GM21526 (cell line): Measurements from ENCODE around the gene LDAF1.
"Not testable (repeated sequence)": the region's sequence is repeated elsewhere in the genome, so short reads cannot be mapped to it uniquely, and the experiment has no call there.

Experiments used
- ATAC-seq: cut with Tn5 transposase; IDR thresholded peaks from one replicate; pipeline ENCODE4 v1.9.1; 2021; ENCODE audit warnings: moderate library complexity; ENCODE audit not compliant: unreplicated experiment, low FRiP score

Gene LDAF1

DNA sequence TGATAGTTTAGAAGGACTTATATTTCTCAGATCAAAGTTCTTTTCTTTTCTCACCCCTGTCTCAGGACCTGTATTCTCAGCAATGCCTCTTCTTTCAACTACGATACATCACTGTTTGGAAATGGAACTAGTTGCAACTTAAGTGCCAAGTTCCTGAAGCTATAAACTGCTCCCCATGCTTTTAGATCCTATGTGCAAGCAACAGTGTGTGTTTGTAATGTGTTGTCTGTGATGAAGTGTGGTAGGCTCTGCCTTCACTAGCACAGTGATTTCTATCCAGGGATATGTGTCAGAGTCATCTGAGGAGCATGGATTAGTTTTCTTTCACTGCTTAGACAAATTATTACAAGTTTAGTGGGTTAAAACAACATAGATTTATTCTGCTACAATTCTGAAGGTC lies 34.5 kb downstream of the LDAF1 start:
- no peak for ATAC-seq

DNA sequence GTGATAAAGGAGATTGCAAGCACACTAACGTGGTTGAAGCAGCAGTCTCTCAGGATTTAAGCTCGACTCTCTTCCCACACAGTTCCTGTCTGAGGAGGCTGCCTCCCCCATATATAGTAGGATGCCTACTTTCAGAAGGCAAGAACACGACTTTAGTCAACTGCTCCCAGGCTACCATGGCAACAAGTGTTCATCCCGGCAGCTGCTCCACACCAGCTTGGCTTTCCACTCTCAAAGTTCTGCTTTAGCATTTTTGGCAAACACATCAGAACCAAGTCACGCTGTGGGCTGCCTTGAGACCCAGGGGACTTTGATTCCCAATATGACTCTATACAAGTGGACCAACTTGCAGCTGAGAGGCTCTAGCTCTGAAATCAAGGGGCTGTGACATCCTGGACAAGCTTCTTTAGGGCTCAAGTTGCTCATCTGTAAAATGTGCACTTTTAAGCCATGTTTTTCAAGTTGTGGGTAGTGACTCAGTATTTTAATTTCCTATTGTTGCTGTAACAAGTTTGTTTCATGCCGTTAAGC lies 36.4 kb downstream of the LDAF1 start:
- ATAC-seq = no peak

DNA sequence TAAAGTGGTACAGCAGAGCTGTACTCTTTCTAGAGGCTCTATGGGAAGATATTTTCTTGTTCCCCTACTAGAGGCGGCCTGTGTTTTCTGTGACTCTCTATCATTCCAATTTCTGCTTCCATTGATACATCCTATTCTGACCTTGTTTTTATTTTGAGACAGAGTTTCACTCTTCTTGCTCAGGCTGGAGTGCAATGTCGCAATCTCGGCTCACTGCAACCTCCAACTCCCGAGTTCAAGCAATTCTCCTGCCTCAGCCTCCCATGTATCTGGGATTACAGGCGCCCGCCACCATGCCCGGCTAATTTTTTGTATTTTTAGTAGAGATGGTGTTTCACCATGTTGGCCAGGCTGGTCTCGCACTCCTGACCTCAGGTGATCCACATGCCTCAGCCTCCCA lies 36.9 kb downstream of the LDAF1 start:
- ATAC-seq = not testable (repeated sequence)

DNA sequence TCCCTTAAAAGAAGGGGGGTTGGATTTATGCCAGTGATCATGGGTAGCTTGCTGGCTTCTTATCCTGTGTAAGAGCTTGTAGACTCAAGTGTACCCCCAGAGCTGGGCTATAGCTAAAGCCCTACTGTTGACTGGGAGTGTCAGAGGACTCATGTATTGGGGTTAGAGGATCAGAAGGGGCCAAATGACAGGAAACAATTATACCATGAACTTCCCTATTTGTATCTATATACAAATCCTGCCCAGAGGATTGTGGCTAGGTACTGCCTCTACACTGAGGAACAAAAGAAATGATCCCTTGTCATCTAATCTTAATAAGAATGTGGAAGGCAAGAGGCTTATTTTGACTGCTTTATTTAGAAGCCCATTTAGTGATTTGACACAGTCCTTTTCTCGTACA lies 38.6 kb downstream of the LDAF1 start:
- no peak for ATAC-seq

DNA sequence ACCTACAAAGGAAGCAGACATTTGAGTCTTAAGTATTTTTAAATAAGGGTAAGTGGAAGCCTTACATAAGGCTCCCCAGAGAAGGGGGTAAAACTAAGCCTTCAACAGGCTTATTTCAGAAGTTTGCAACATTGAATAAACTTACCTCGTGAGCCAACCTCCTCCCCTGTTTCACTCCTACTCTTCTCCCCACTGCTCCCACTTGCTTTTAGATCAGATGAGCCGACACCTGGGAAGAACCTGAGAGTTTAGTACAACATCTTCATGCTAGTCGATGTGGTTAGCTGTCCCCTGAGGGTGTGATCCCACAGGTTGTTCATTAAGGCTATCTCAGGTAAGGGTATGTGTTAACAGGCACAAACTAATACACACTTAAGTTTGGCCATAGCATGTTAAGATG lies 39.1 kb downstream of the LDAF1 start:
- no peak for ATAC-seq

DNA sequence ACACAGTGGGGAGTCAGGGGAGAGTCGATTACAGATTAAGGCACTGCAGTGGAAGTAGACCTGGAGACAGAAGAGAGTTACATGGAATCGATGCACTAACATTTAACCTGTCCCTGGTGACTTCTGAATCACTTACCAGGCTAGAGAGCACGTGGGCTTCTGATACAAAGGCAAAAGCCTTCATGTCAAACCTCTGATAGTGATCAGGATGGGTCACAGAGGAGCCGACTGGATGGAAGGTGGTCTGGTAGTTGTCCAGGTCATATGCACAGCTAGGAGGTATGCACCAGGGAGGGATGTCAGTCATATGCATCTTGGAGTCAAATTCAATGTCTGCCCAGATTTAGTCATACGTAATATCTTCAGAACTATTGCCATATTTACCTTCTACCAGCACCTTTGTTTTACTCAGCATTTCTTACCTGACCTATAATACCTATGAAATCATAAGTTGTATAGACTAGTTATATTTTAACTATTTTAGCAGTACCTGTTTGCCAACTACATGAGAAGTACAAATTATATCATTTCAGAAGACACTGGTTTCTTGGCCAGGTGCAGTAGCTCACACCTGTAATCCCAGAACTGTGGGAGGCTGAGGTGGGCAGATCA lies 41.2 kb downstream of the LDAF1 start:
- ATAC-seq = no peak

DNA sequence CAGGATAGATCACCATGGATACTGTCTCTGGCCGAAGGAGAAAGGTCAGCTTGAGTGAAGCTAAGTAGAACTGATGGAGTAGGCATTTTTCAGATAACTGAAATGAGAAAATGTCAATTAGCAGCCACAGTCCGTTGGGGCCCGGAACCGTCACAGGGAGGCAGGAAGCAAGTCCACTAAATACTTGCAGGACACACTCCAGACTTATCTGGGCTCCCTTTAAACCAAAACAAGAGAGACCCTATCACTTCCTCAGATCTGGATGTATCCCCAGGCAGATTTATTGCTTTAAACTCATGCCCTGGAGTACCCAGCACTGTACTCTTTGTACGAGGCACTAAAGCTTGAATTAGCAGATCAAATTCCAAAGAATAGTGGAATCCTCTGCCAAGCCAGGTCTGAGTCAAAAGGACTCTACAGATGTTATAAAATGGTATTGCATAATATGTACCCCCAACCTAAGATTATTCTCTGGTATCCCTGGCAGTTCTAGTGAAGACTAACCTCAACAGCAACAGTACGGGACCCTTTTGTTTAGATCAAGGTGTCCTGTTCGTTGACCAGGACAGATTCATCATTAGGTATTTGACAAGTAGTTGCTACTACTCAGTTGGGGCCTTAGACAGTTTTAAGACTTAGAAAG lies 44.8 kb downstream of the LDAF1 start:
- ATAC-seq = no peak

DNA sequence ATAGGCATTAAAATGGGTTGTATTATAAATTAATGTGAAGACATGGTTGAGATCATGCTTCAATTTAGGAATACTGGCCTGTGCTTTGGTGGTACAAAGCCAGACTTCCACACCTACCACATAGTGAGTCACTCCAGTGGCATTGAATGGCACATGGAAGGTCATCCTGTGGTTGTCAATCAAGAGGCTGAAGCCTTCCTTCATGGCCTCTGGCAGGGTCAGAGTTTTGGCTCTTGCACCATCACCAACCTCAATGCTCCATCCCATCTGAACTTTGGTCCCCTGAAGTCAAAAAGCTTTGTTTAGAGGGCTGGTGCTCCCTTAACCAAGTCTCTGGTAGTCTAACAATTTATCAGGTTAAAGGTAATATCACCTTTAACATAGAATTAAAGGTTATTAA lies 46.8 kb downstream of the LDAF1 start:
- no peak for ATAC-seq

DNA sequence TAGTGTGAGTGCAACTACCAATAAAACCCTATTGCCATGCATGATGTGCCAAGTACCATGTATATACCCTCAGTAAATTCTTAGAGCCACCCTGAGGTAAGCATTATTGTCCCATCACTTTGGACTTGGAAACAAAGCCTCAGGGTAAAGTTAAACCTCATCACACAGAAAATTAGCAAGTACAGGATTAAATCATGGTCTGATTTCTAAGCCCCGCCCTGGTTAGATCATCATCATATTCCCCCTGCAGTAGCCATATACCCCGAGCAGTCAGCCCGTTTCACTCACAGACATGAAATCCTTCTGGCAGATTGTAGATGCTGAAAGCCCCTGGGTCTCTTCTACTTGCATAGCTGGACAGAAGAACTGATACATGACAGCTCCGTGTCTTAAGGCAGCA lies 48.1 kb downstream of the LDAF1 start:
- ATAC-seq = no peak

DNA sequence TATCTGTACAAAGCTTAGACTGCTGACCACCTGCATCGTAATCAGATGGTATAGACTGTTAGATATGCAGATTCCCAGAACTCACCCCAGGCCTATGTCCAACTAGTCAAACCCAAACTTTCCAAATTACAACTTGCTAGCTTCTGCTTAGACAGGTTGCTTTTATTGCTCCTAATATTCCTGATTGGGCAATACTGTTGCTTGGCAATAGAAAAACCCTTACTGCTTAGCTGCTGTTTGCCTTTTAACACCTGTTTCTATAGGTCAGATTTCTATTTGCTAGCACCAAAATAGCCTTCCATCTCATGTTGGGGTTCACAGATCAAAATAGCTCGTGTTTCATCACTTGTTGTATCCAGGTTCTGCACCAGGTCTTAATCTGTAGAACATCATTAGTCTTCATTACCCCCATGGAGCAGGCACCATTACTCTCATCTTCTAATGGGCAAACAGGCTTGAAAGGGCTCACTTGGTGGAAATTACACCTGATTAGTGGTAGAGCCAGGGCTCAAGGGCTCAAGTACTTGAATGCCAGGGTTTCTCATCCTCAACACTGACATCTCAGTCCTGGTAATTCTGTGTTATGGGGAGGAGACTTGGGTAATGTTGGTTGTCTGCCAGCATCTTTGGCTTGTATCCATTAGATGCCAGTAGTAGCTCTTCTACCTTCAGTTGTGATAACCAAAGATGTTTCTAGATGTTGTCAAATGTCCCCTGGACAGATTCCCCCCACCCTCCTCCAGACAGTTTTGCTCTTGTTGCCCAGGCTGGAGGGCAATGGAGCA lies 50.2 kb downstream of the LDAF1 start:
- no peak for ATAC-seq

DNA sequence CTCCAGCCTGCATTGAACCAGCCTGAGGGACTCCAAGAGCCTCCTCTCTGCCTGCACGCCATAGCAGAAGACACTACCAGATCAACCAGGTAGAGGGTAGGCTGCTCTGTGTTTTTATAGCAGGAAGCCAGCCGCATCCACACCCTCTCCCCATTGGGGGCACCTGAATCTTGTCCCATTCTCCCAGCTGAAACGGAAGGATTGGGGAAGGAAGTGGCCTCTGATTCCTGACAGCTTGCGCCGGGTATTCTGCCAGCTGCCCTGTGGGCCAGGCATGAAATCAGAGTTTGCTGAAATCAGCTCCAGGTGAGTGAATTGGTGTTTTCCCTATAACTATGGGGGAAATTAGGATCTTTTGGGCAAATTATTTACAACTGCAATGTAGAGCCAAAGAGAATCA lies 53.0 kb downstream of the LDAF1 start, which contains the start of gene ZP2:
Gene ZP2 (minus strand): TSS at position 89 of the 400 bp plus-strand sequence. CDS start 27 bp downstream, at position 62.
- no peak for ATAC-seq

DNA sequence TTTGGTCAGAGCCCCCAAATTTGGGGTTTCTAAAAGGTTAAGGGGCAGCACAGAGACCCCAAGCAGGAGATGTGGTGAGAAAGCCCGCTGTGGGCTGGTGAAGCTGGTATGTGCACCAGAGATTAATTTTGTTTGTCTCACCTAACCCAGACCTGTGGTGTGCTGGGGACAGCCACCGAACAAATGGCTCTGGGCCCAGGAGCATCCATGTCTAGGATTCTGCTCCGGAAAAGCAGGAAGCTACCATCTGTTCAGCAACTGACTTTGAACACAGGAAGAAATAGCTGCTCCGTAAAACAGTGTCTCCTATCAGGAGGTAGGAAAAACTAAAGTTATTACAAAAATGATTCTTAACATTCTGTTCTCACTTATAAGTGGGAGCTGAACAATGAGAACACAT lies 55.6 kb downstream of the LDAF1 start:
- ATAC-seq = no peak

DNA sequence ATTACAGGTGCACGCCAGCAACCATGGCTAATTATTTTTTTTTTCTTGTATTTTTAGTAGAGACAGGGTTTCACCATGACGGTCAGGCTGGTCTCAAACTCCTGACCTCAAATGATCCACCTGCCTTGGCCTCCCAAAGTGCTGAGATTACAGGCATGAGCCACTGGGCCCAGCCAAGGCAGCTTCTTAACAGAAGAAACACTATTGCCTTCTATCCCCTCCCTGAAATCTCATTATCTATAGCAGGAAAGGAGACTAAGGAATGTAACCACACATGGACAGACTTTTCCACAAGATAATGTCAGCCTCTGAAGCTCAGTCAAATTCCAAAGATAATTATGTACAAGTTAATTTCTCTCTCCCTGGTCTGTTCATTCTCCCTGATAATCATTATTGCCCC lies 58.6 kb downstream of the LDAF1 start:
- ATAC-seq = no peak

DNA sequence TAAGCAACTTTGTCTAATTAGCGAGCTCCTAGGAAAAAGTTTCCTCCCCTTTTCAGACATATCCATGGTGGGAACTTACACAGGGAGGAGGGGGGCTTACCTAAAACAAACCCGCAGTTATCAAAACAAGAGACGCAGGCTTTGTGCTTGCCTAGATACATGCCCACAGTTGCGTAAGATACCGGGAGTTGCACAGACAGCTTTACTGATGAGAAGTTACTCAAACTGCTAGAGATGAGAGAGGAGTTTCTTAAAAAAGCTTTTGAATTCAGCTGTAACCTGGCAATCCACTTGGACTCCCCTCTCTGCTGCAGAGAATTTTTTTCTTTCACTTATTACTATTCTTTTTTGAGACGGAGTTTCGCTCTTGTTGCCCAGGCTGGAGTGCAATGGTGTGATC lies 59.7 kb downstream of the LDAF1 start:
- ATAC-seq = no peak

DNA sequence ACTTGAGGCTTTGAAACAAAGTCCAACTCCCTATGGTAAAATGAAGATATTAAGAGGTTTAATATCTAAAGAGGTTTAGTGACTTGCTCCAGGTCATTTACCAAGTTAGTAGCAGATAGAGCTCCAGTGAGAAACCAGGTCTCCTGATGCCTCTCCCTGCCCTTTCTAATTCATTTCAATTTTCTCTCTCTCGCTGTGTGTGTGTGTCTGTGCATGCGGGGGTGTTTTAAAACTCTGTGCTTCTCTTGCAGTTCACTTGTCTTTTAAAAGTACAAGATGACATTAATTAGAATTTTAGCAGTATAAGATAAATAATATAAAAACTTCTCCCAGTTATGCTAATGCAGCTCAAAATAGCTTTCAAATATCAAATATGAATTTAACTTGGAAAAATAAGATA lies 61.1 kb downstream of the LDAF1 start:
- ATAC-seq = no peak

DNA sequence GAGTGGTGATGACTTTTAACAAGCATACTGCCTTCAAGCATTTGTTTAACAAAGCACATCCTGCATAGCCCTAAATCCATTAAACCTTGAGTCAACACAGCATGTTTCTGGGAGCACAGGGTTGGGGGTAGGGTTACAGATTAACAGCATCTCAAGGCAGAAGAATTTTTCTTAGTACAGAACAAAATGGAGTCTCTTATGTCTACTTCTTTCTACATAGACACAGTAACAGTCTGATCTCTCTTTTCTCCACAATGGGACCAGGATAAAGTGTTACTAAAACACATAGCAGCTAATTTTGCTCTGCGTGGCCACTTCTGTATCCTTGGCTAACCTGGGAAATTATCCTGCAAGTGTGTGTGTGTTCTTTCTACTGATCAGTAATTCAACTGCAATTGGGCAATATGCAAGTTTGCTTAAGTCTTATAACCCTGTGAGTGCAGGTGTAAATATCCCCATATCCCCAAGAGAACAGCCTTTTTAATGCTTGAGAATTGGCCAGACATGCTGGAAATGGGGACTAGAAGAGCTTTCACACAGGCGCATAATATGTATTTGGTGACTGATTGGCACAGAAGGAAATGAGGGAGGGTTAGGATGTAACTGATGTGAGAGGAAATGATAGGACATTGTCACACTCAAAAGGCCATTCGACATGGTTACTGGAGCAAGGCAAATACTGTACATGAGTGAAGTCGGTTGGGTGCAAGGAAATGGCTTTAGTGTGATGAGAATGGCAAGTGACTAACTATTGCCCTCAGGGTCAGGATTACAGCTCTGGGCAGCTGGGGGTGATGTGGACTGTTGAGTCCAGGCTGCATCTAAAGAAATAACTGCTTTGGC lies 64.2 kb downstream of the LDAF1 start:
- no peak for ATAC-seq

DNA sequence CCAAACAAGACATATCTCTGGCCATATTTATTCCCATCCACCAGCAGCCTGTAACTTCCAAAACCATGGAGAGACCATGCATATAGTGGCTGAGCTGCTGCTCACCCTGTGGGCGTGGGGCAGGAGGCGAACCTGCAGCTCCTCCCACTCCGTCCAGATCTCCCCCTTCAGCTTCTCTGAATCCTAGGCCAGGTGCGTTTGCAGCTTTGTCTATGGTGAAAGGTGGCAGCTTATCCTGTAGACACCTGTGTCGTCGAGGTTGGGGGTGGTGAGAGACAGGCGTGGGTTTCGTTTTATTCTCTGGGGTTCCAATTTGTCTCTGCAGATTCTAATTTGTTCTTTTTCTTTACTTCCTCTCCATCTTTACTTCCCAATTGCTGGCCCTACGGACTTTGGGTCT lies 65.3 kb downstream of the LDAF1 start:
- no peak for ATAC-seq

DNA sequence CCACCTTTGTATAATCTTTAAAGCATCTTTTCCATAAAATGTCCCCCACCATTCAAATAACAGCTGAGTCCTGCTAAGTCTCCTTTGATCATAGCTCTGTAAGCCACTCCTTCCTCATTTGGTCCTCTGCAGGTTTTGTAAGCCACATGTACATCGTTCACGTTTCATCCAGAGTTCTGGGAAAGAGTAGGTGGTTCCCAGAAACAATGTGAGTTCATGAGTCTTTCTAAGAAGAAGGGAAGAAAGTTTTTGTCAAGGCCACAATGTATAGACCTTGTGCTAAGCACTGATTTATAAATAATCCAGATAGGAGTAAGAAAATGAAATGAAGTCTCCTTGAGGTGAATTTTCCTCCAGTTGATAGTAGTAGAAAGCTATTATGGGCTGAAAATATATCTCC lies 66.3 kb downstream of the LDAF1 start:
- no peak for ATAC-seq

DNA sequence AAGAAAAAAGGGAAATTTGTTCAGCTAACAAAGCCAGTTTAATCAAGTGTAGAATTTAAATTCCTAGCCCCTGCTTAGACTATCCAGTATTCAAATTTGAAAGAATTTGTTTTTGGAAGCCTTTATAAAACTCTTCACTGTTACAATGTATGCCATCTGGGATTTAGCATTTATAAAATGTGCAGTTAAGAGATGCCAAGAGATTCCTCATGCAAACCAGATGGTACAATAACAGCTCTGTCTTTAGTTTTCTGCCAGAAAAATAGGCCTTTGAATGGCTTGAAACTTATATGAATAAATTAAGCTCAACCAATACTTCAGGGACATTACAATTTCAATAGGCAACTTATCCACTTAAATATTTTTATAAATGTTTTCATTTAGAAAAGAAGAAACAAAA lies 68.3 kb downstream of the LDAF1 start:
- ATAC-seq = no peak

DNA sequence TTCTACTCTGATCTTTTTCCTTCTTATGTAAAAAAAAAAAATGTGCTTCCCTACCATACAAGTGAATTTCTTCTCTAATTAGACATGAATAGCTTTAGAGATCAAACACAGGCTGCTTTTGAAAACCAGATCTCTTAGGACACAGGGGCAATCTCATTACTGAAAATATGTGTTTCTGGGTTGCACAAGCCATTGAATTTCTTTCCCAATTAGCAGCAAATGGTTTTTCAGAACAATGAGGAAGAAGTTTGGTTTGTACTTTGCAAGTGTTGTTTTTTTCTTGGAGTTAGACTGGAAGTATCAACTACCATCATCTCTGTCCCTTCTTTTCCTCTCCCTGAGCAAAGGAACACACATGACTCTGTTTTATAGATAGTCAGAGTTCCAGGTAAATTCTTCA lies 69.4 kb downstream of the LDAF1 start:
- ATAC-seq = no peak
